ENCODE measurements around the gene TMEM53.
A peak's percentile ranks its signal among the peaks of the same experiment; 100 is the strongest.

Gene TMEM53

GRCh38 chr1:44696789-44697345 is 22.6 kb upstream of the TMEM53 start:
- DNase-seq, result peak; percentile 19

- DNase-seq, result no peak
These were observed 21.8 kb upstream of the TMEM53 start for GRCh38 chr1:44696101-44696500.

GRCh38 chr1:44695671-44696070 is 21.4 kb upstream of the TMEM53 start:
- DNase-seq, result no peak

- DNase-seq, result no peak
These were observed 20.7 kb upstream of the TMEM53 start for GRCh38 chr1:44694863-44695478.

- no peak for DNase-seq
These were observed 19.6 kb upstream of the TMEM53 start for GRCh38 chr1:44693900-44694299.

- DNase-seq, result no peak
These were observed 18.9 kb upstream of the TMEM53 start for GRCh38 chr1:44693159-44693558.

- no peak for DNase-seq
These were observed 15.1 kb upstream of the TMEM53 start for GRCh38 chr1:44689447-44689765.

GRCh38 chr1:44688760-44689446 is 14.6 kb upstream of the TMEM53 start:
- no peak for DNase-seq

GRCh38 chr1:44685881-44686280 is 11.6 kb upstream of the TMEM53 start:
- no peak for DNase-seq

- no peak for DNase-seq
These were observed 10.9 kb upstream of the TMEM53 start for GRCh38 chr1:44685218-44685617.

GRCh38 chr1:44684525-44684924 is 10.2 kb upstream of the TMEM53 start:
- no peak for DNase-seq

- no peak for DNase-seq
These were observed 8.6 kb upstream of the TMEM53 start for GRCh38 chr1:44682883-44683265.

GRCh38 chr1:44681905-44682882 is 7.9 kb upstream of the TMEM53 start:
- DNase-seq, result no peak

GRCh38 chr1:44679468-44679867 is 5.2 kb upstream of the TMEM53 start:
- no peak for DNase-seq

- no peak for DNase-seq
These were observed 4.3 kb upstream of the TMEM53 start for GRCh38 chr1:44678626-44679025.

- DNase-seq, result no peak
These were observed 3.8 kb upstream of the TMEM53 start for GRCh38 chr1:44678120-44678519.

- no peak for DNase-seq
These were observed 3.0 kb upstream of the TMEM53 start for GRCh38 chr1:44677201-44677766.

GRCh38 chr1:44676484-44677200 is 2.4 kb upstream of the TMEM53 start:
- DNase-seq, result no peak

- DNase-seq, result no peak
These were observed 905 bp upstream of the TMEM53 start for GRCh38 chr1:44675186-44675585.

GRCh38 chr1:44673675-44674112 is 587 bp downstream of the TMEM53 start:
- DNase-seq, result no peak

GRCh38 chr1:44672961-44673674 is 1.2 kb downstream of the TMEM53 start:
- no peak for DNase-seq
